GM21515 (cell line): ENCODE data around the gene TRAPPC14.
"Not testable (repeated sequence)": the region's sequence is repeated elsewhere in the genome, so short reads cannot be mapped to it uniquely, and the experiment has no call there.

Experiments
- ATAC-seq: cut with Tn5 transposase; IDR thresholded peaks from one replicate; pipeline ENCODE4 v1.9.1; 2021; ENCODE audit not compliant: unreplicated experiment

Gene TRAPPC14

DNA sequence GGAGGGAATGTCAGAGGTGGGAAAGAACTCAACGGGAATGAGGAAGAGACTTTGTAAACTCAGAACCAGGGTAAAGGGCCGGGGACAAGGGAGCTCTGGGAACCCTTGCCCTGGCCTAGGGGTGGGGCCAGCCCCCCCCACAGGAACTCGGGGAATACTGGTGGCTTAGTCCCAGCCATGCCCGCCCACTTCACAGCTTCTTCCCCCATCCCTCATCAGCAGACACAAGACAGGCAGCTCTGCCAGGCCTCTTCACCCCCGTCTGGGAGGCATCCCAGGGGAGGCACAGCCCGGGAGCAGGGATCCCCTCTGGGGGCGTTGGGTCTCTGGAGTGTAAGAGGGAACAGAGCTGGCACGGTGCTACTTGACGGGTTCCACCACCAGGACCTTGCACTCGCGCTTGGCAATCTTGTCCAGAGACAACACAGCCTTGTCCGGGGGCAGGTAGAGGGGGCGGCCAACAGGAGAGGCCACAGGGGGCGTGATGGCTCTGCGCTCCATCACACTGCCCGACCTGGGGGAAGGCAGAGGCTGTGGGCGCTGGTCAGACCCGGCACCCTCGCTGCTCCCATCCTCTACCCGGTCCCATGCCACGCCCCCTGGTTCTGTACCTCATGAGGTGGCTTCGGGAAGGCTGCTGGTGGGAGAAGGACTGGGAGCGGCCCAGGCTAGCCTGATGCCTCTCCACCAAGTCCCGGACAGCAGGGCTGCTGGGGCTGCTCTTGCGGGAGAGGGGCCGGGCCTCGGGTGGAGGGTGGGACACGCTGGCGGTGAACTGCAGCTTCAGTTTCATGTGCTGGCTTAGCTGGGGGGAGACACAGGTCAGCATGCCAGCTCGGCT is 3.7 kb downstream of the TRAPPC14 start:
- ATAC-seq = no peak

DNA sequence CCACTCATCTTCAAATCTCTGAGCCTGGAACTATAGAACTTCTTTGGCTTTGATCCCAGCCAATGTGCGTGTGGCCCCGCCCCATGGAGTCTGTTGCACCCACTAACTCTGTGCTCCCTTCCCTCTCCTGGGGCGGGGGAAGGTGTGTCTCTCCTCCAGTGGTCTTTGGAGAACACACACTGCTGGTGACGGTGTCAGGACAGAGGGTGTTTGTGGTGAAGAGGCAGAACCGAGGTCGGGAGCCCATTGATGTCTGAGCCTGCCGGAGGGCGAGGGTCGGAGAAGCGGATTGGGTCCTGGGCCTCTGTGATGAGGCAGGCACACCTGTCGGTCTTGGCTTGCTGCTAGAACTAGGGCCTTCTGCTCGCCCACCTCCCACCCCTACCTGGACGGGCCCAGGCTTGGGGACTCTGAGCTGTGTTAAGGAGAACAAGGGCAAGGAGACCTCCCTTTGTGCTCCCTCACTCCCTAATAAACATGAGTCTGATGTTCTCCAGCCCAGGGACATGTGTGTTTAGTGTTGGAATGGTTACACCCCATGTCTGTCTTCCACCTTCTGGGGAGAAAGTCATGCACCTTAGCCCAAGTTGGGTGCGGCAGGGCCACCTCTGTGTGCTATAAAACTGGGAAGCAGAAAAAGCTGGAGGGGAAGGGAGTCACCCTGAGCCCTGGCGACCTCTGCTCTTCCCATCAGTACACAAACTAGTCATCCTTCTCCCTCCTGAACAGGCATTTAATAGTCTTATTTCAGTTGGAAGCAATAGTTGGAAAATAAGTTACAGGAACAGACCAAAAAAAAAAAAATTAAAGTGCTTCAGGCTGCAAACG is 4.6 kb downstream of the TRAPPC14 start:
- ATAC-seq = no peak

DNA sequence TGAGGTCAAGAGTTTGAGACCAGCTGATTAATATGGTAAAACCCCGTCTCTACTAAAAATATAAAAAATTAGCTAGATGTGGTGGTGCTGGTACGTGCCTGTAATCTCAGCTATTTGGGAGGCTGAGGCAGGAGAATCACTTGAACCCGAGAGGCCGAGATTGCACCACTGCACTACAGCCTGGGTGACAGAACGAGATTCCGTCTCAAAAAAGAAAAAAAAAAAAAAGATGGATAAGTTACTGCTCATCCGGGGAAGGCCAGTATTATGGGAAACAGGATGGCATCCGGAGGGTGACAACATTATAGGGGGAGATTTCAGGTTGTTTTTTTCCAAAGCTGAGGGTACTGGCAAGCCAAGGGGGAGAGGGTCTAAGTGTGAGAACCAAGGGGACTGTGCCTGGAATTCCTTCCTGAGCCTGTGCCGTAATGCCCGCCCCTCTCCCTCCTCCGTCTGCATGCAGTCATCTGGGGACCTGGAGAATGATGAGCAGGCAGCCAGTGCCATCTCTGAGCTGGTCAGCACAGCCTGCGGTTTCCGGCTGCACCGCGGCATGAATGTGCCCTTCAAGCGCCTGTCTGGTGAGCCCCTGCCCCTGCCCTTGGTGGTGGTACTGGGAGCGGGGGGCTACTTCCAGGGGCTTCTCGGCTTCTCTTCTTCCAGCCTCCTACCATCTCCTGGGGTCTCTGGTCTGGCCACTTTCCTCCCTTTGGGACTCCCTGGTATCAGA is 5.4 kb downstream of the TRAPPC14 start:
- ATAC-seq = no peak

DNA sequence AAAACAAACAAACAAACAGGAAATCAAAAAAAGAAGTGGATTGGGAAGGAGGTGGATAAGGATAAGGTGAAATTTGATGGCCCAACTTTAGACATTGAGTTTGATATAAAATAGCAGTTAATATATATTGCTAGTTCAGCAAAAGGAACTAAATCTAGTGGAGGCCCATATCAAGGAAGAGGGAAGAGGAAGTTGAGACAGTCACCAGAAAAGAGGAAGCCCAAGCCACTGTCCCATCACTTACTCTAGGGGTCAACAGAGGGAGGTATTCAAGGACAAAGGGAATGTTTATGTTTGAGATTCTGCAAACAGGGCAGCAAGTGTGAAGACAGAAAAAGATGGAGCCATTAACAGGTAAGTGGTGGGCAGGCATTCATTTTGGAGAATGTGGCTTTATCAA is 6.1 kb downstream of the TRAPPC14 start:
- no peak for ATAC-seq

- ATAC-seq = peak; percentile 98
These were observed 9.8 kb downstream of the TRAPPC14 start, which contains the start of gene LAMTOR4 for GRCh38 chr7:100148559-100149328. TSS of gene LAMTOR4 (plus strand) at chr7:100148918. CDS start at chr7:100148973, 55 bp downstream.

DNA sequence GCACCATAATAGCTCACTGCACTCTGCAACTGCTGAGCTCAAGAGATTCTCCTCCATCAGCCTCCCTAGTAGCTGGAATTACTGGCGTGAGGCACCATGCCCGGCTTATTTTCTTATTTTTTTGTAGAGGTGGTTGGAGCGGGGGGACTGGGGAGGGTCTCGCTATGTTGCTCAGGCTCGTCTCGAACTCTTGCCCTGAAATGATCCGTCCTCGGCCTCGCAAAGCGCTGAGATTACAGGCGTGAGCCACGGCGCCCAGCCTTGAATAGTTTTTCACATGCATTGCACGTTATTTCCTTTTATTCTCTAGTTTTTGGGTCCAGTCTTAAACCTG is 10.3 kb downstream of the TRAPPC14 start:
- no peak for ATAC-seq

- ATAC-seq = no peak
These were observed 11.2 kb downstream of the TRAPPC14 start for GRCh38 chr7:100147278-100147677.

DNA sequence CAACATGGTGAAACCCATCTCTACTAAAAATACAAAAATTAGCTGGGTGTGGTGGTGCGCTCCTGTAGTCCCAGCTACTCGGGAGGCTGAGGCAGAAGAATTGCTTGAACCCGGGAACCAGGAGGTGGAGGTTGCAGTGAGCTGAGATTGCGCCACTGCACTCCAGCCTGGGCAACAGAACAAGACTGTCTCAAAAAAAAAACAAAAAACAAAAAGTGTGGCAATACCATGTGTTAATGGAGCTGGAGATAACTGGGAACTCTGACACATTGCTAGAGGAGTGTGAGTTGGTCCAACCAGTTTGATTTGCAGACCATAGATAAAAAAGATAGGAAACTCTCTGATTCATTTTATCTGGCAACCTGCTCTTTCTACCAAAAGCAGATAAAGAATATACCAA is 12.2 kb downstream of the TRAPPC14 start:
- ATAC-seq = not testable (repeated sequence)

DNA sequence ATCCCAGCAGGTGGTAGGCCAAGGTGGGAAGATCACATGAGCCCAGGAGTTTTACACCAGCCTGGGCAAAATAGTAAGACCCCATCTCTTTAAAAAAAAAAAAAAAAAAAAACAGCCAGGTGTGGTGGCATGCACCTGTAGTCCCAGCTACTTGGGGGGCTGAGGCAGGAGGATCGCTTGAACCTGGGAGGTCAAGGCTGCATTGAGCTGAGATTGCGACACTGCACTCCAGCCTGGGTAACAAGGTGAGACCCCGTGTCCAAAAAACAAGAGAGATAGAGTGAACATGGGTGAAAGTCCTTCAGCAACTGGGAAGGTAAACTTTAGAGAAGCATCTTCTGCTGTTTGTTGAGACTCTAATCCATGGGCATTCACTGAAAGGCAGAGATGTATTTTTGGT is 16.1 kb downstream of the TRAPPC14 start:
- no peak for ATAC-seq

DNA sequence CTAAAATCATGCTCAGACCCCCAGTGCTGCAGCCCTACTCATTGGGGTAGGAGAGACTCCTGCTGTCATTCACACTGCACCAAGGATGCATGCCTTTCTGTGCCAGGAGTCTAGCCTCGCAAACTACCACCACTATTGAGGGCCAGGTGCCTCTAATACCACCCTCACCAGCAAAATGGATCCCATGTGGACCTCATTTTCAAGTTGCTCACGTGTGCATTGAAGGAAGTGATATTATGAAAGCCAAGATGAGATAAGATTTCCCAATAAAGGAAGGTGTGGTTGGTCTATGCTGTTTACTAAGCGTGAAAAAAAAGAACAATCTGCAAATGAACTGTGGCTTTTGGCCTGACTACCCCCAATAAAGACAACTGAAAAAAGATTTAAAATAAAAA is 17.0 kb downstream of the TRAPPC14 start:
- no peak for ATAC-seq

- ATAC-seq = no peak
These were observed 20.4 kb downstream of the TRAPPC14 start for GRCh38 chr7:100137851-100138760.

- peak; percentile 51 for ATAC-seq
These were observed 25.8 kb downstream of the TRAPPC14 start for GRCh38 chr7:100132697-100133151.

GRCh38 chr7:100132126-100132525 is 26.4 kb downstream of the TRAPPC14 start:
- no peak for ATAC-seq

DNA sequence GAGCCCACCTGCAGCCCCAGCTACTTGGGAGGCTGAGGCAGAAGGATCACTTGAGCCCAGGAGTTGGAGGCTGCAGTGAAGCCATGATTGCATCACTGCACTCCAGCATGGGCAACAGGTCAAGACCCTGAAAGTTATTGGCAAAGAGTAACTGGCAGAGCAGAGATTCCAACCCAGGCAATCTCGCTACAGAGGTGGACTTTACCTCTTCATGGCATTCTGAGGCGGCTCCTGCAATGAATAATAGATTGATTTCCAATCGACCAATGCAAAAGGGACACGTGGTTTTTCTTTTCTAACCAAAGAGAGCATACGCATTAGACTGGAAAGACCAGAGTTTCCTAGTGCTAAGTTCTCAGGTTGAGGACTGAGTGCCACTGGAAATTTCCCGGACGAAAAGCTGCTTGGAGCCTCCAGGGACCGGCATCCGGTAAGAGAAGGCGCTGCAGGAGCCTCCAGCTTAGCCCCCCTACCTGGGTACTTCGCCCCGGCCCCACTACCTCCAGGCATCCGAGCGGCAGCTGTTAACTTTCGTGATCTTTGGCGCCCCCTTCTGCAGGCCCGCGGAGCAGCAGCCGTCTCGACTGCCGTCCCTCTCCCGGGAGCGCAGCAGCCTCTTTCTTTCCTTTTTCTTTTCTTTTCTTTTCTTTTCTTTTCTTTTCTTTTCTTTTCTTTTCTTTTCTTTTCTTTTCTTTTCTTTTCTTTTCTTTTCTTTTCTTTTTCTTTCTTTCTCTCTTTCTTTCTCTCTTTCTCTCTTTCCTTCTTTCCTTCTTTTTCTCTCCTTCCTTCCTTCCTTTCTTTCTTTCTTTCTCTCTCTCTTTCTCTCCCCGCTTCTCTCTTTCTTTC is 27.7 kb downstream of the TRAPPC14 start:
- no peak for ATAC-seq

DNA sequence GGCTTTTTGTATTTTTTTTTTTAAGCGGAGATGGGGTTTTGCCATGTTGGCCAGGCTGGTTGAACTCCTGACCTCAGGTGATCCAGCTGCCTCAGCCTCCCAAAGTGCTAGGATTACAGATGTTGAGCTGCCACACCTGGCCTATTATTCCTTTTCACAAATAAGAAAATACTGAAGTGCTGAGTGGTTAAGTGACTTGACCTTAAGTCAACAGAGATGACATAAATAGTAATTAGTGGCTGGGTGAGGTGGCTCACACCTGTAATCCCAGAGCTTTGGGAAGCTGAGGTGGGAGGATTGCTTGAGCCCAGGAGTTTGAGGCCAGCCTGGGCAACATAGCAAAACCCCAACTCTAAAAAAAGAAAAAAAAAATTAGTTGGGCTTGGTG is 28.3 kb downstream of the TRAPPC14 start:
- not testable (repeated sequence) for ATAC-seq

DNA sequence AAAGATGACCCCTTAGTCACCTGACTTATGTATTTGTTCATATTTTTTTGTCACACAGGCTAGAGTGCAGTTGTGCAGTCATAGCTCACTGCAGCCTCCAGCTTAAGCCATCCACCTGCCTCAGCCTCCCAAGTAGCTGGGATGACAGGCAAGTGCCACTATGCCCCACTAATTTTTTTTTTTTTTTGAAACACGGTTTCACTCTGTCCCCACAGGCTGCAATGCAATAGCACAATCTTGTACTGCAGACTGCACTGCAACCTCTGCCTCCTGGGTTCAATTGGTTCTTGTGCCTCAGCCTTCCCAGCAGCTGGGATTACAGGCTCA is 29.9 kb downstream of the TRAPPC14 start:
- ATAC-seq = no peak

DNA sequence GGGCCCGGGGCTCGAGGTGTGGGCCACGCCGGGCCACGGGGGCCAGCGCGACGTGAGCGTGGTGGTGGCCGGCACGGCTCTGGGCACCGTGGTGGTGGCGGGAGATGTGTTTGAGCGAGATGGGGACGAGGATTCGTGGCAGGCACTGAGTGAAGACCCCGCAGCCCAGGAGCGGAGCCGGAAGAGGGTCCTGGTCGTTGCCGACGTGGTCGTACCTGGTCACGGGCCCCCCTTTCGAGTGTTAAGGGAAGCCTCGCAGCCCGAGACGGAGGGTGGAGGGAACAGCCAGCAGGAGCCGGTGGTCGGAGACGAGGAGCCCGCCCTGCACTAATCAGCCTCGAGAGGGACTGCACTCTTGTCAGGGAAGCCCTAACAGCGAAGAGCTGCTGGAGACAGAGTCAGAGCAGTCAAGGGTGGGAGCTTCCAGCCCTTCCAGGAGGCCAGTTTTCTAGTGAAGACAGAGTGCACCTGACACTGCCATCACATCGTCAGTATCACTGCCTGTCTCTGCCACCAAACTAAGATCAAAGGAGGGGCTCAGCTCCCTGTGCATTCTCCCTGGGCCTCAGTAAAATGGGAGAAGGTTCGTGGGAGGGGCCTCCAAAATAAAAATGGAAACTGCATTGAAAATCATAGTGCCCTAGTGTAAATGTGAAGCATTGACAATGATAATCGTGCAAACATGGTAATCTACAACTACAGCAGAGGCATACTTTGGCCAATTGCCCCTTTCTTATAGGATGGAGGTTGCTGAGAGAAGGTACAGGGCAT is 30.5 kb downstream of the TRAPPC14 start:
- peak; percentile 1 for ATAC-seq
